ENCODE data around the gene FEM1A.
"Not testable (repeated sequence)": the region's sequence is repeated elsewhere in the genome, so short reads cannot be mapped to it uniquely, and the experiment has no call there.

Gene FEM1A, protein sequence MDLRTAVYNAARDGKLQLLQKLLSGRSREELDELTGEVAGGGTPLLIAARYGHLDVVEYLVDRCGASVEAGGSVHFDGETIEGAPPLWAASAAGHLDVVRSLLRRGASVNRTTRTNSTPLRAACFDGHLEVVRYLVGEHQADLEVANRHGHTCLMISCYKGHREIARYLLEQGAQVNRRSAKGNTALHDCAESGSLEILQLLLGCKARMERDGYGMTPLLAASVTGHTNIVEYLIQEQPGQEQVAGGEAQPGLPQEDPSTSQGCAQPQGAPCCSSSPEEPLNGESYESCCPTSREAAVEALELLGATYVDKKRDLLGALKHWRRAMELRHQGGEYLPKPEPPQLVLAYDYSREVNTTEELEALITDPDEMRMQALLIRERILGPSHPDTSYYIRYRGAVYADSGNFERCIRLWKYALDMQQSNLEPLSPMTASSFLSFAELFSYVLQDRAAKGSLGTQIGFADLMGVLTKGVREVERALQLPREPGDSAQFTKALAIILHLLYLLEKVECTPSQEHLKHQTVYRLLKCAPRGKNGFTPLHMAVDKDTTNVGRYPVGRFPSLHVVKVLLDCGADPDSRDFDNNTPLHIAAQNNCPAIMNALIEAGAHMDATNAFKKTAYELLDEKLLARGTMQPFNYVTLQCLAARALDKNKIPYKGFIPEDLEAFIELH

DNA sequence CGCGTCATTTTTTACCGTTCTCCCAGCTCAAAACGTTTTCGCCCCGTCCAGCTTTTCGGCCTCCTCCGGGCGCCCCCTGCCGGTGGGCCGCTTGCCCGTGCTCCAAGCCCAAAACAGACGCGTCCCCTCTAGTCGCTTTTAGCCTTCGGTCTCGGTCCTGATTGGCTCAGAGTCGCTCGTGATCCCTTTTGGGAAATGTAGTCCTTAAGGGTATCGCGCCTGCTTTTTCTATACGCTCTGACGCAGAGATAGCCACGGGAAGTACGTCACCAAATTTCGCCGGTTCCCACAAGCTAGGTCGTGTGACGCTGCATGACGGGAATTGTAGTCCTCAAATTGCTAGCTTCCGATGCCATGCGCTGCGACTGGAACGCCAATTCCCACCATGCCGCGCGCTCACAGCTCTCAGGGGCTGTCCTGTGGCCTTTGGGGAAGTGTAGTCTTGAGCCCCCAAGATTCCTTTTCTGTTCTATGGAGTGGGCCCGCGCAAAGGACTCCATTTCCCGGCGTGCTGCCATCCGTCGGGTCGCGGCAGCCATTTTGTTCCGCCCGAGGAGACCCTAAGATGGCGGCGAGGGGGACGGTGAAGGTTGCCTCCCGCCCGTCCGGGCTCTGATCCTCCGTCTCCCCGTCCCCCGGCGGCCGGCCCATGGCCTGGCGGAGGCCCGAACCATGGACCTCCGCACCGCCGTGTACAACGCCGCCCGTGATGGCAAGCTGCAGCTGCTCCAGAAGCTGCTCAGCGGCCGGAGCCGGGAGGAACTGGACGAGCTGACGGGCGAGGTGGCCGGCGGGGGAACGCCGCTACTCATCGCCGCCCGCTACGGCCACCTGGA lies at the start of gene FEM1A:
Gene FEM1A (plus strand): TSS at position 552 of the 836 bp plus-strand sequence. CDS start 121 bp downstream, at position 673.
- peak; percentile 100 for DNase-seq

DNA sequence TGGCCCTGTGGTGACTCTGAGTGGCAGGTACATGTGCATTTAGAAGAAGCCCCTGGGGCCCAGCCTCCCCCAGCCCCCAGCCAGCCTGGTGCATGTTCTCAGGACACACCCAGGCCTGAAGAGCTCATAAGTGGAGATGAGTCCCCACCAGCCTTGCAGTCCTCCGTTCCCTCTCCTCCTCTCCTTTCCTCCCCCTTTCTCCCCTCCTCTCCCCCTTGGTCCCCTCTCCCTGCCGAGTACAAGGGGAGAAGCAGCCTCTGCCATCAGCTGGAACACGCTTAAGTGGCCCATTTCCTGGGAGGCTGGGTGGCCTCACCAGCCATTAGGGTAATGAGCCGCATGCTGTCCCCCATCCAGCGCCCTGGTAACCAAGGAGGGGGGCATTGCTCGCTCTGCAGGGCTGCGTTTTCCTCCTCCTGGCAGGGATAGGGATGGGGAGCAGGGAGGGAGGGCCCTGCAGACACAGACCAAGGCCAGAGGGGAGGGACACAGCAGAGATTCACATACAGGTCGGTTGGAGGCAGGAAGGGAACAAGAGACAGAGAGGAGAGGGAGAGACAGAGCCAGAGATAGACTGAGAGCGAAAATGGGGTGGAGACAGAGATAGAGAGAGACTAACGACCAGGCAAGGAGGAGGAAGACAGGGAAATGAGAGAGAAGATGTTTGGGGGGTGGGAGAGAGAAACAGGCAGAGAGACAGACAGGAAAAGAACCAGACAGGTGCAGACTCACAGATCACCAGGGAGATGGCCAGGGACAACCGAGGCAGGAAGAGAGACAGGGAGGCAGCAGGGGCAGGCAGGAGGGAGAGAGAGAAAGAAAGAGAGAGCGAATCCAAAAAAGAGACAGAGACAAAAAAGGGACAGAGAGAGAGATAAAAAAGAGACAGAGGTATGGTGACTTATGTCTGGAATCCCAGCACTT lies 48.5 kb upstream of the FEM1A start:
- no peak for DNase-seq

DNA sequence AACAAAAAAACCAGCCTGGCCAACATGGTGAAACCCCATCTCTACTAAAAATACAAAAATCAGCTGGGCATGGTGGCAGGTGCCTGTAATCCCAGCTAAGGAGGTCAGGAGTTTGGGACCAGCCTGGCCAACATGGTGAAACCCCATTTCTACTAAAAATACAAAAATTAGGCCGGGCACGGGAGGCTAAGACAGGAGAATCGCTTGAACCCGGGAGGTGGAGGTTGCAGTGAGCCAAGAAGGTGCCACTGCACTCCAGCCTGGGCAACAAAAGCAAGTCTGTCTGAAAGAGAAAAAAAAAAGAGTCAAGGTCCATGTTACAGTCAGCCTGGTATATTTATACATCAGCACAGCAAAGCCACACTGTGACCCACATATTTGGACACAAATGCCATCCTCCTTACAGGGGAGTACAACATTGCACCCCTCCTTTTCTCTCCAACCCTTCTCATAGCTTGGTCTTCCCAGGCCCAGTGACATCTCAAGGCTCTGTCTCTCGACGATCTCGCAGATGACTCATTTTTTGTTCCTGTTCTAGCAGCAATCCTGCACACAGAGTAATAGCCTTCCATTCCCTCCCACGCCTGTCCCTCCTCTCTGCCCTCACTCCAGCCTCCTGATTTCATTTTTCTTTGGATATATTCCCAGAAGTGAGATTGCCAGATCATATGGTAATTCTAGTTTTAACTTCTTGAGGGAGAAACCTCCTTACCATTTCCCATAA lies 46.9 kb upstream of the FEM1A start:
- DNase-seq, result no peak

DNA sequence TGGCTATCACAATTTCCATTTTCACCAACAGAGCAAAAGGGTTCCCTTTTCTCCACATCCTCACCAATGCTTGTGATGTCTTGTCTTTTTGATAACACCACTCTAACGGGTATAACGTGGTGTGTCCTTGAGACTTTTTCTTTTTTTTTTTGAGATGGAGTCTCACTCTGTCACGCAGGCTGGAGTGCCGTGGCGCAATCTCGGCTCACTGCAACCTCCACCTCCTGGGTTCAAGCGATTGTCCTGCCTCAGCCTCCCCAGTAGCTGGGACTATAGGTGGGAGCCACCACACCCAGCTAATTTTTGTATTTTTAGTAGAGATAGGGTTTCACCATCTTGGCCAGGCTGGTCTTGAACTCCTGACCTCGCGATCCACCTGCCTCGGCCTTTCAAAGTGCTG lies 46.4 kb upstream of the FEM1A start:
- DNase-seq, result not testable (repeated sequence)

DNA sequence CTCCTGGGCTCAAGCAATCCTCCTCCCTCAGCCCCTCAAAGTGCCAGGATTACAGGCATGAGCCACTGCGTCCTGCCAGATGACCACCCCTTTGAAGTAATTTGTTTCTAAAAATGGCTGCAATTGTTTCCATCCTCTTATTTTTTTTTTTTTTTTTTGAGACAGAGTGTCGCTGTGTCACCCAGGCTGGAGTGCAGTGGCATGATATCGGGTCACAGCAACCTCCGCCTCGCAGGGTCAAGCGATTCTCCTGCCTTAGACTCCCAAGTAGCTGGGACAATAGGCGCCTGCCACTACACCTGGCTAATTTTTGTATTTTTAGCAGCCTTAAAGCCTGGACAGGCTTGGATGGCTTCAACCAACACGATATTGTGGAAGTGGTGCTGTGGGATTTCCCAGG lies 45.5 kb upstream of the FEM1A start:
- no peak for DNase-seq

DNA sequence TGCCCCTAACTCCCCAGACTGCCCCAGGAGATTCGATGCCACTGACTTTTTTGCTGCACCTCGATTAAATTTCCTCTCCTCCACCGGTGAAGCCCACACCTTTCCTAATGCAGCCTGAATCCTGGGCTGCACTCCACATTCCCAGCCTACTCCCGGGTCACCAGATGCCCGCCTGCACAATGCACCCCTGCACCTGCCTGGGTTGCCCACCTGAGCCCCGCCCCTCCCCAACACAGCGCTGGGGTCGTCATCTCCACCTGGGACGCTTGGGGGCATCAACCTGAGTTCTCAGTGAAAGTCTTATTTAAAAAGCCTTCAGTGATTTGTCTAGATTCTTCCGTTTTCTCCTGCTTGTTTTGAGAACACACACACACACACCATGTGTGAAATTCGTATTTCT lies 43.3 kb upstream of the FEM1A start:
- DNase-seq, result no peak

DNA sequence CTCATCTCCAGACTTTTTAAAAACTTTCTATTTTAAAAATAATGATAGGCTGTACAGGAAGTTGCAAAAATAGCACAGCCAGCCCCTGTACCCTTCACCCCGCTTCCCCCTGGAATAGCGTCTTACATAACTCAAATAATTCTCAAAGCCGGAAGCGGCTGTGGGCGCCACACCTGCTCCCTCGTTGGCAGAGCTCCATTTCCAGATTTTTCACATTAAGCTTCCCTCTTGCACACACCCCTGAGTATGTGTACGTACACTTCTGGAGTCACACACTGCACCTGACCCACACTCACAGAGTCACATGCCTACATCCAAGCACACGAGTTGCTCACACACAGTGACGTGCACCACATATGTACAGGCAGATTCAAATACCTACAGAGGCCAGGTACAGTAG lies 42.9 kb upstream of the FEM1A start:
- no peak for DNase-seq

DNA sequence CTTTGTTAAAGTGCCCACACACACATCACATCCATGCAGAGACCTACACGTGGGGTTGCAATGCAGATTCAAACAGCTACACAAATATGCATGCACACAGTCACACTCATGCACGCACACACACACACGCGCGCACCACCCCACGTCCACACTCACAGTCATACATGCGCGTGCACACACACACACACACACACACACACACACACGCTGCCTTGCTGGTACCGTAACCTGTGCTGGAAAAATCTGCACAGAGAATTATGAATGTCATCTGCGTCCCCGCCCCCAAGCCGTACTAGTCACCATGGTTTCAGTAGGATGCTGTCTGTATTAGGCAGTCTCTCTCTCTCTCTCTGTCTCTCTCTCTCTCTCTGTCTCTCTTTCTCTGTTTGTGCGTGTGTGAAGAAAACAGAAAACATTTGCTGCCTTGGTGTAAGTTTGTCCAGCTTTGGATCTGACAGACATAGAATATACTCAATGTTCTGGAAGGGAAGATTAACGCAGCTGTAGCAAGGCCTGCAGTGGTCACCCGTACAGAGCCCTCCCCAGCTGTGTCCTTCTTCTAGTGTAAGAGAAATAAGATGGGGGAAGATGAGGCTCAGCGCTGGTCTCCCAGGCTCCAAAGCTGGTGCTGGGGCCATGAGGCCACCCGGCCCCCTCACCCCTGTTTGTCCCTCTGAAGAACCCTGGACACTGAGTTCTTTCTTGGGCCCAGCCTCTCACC lies 41.5 kb upstream of the FEM1A start:
- no peak for DNase-seq

DNA sequence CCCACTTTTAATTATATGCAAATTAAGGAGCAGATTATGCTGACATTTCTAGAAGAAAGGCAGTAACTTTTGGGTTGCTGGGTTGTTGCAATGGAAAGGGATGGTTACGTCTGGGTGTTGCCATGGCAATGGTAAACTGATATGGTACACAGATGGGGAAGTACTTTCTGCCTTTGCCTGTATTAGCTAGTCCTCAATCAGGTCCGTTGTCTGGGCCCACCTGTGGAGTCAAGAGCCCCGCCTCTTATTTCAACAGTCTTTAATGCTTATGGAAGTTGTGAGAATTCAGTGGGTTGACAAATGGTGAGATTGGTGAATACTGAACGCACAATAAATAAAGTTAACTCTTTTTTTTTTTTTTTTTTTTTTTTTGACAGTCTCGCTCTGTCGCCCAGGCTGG lies 37.3 kb upstream of the FEM1A start:
- peak in 1 of 2 donors; percentile 4 for DNase-seq

DNA sequence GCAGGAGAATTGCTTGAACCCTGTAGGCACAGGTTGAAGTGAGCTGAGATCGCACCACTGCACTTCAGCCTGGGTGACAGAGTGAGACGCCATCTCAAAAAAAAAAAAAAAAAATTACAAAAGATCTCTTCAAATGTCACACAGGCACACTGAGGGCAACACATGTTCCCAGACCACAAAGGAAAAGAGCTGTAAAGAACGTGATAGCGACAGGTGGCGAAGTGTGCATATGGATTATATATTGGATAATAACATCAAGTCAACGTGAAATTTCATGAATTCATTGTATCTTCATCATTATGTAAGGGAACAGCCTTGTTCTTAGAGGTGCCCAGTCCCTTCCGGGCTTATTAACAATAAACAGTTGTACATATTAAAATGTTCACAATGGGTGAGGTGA lies 36.1 kb upstream of the FEM1A start:
- DNase-seq, result no peak

DNA sequence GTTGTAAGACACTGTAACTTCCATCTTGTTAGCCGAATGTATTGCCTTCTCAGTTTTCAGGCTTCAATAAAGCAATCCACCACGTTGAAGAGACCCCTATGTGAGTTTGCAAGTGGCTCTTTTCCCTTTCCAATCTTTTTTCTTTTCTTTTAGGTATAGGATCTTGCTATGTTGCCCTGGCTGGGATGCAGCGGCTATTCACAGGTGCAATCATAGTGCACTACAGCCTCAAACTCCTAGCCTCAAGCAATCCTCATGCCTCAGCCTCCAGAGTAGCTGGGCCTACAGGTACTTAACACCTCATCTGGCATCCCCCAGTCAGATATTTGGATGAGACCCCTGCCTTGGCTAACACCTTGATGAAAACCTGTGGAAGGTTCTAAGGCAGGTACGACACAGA lies 33.5 kb upstream of the FEM1A start:
- DNase-seq, result no peak

DNA sequence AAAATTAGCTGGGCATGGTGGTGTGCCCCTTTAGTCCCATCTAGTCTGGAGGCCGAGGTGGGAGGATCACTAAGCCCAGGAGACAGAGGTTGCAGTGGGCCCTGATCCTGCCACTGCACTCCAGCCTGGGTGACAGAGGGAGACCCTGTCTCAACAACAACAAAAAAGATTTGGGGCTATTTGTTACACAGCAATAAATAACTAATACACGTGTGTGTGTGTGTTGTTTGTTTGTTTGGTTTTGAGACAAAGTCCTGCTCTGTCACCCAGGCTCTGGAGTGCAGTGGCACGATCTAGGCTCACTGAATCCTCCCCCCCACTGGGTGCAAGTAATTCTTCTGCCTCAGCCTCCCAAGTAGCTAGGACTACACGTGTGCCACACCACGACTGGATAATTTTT lies 32.9 kb upstream of the FEM1A start:
- no peak for DNase-seq

DNA sequence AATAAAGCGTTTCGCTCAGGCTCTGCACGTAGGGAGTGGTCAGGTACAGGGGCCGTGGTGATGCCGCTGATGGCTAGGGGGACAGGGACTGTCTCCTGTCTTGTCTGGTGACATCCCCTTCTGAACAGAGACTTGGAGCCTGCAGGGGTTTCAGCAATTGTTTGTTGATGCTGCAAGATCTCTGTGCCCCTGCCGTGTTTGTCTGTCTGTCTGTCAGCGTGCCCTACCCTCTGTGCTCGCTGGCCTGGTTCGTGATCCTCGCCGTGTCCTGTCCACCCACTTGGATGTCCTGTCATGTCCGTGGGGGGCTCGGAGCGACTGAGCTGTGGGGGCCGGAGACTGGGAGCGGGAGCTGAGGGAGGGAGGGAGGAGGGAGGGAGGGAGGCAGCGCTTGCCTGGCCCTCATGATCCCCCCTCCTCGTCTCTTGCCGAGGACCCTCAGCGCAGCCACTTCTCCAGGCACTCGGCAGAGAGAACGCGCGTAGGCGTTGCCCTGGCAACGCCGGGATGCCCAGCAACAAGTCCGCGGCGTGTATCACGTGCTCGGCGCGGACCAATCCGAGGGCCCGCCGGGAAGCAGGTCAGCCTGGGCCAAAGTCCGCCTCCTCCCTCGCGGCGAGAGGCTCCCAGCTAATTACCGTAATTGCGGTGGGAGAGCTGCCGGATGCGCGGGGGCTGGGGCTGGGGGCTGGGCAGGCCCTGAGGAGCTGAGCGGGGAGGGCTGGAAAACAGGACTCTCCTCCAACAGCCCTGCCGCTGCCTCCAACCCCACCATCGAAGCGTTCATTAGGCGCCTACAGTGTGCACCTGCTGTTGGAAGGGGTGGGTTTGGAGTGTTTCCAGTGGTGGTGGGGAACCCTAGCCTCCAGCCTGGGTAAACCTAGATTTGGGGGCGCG lies 31.9 kb upstream of the FEM1A start:
- peak; percentile 76 to 82 for DNase-seq

DNA sequence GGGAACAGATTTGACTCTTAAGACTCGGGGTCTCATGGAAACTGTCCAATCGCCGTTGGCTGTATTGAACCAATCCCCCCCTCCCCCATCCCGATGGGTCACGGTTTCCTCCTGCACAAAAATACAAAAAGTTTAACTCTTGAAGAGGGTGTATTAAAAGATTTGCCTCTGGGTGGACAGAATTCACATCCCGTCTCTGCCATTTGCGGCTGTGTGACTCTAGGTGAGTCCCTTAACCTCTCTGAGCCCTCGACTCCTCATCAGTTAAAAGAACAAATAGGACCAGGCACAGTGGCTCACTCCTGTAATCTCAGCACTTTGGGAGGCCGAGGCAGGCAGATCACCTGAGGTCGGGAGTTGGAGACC lies 31.3 kb upstream of the FEM1A start:
- DNase-seq, result no peak

DNA sequence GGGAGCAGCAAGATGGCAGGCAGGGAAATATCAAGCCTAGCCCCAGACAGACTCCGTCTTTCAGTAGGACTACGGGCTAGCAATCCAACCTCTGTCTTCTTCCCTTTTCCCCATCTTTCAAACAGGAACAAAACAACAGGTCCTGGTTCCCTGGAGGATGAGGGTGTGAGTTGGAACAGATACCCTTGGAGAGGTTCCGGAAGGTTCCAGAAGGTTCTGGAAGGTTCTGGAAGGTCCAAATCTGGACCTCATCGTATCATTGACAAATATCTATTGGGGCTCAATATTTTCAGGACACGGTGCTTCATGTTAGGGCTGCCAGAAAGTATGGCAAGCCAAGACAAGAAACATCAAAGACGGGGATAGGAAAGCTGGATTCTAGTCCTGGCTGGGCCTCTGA lies 28.5 kb upstream of the FEM1A start:
- DNase-seq, result no peak

DNA sequence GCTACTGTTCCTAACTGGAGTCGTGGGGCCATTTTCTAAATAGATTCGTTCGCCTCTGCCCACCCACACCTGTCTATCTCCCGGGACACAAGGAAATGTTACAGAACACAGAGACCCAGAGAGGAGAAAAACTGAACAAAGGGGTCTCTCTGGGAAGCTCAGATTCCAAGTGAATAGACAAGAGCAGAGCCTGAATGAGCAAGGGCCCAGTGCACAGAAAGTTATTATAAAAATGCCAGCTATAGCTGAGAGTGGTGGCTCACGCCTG lies 27.2 kb upstream of the FEM1A start:
- no peak for DNase-seq

DNA sequence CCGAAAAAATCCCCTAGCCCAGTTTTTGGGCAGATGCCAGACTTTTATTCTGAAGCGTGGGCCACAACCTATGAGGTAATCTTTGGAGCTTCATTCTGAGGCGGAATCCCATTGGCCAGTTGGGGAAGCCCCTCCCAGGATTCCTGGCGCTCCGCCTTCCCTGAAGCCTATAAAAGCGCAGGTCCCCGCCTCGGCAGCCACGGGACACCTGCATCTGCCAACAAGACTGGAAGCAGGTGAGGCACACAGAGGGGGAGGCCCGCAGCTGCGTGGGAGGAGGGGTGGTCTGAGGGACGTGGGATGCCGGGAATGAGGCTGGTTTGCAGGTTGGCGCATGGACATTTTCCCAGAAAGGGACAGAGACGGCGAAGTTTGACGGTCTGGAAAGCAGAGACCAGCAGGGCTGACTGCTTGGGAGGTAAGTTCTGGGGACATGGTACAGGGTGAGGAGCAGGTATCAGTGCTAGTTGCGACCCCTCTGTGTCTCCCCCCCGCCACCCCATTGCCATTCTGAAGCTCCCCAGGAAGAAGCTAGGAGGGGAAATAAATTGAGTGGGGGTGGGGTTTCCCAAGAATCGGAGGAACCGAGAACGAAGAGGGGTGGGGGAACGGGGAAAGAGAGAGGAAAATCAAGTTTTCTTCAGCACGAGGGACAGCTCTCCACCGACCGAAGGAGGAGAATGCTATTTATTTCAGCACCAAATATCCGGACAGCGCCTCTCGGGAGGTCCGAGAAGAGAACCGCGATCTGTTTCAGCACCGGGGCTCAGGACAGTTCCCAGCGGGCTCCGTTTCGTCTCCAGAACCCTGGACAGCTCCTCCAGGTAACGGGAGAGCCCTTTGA lies 22.4 kb upstream of the FEM1A start:
- peak; percentile 65 to 82 for DNase-seq

DNA sequence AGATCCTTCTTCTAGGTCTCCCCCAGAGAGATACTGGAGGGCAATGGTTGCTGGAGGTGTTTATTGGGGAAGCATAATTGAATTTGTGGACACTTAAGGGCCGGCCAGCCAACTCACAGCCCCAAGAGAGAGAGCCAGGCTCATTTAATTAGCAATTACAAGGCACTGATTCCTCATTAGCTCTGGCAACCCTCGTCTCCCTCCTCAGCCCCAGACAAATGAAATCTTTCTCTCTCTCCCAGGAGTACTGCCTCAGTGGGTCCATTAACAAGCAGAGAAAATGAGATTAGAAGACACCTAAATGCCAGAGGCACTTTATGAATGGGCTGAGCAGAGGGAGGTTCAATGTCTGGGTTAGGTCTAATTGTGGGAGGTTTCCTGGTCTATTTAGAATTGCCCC lies 19.0 kb upstream of the FEM1A start:
- DNase-seq, result no peak

DNA sequence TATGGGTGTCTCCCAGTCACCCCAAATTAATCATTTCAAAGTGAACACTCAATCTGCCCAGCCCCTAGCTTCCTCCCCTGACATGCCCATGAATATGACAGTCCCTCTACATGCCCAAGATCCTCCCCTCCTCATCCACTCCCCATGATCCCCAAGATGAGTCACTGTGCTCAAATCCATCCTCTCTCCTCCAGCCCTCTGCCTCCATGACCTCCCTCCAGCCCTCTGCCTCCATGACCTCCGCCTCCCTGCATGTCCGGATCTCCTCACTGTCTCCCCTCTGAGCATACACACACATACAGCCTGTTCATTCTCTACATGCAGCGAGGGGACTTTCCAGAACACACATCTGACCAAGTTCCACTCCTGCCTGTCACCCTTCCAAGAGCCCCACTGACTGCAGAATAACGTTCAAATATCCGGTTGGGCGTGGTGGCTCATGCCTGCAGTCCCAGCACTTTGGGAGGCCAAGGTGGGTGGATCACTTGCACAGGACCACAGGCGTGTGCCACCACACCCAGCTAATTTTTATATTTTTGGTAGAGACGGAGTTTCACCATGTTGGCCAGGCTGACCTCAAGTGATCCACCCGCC lies 18.4 kb upstream of the FEM1A start:
- DNase-seq, result no peak

Measured in CD4-positive, alpha-beta T cell treated with Interferon alpha-2 for 1 hour (primary cell).